Smooth muscle cell (in vitro differentiated cells): ENCODE data around the gene TRIM67. TPM values are rescaled to one million over a fixed set of nuclear protein-coding genes. Genes with fewer than 3 reads are reported as not detected.
A peak's percentile ranks its signal among the peaks of the same experiment; 100 is the strongest.

Source experiments
- DNase-seq: peaks from one replicate; lab custom pipeline; 2025; ENCODE audit not compliant: unreplicated experiment; lab: John Stamatoyannopoulos, UW
- H2AFZ ChIP-seq: fragments of 200-600 bp; sonication (generic); 2 replicates; pipeline ENCODE4 v1.6.0; 2016; ENCODE audit warnings: antibody characterized with exemption, low read depth, mild to moderate bottlenecking
- H3F3A ChIP-seq: fragments of 200-600 bp; sonication (generic); 2 replicates; pipeline ENCODE4 v1.6.0; 2017; ENCODE audit warnings: antibody characterized with exemption, low read depth
- H3K27ac ChIP-seq: fragments of 200-600 bp; sonication (generic); 2 replicates; pipeline ENCODE4 v1.5.1; 2016; ENCODE audit warnings: low read depth, mild to moderate bottlenecking
- H3K27me3 ChIP-seq: fragments of 200-600 bp; sonication (generic); 2 replicates; pipeline ENCODE4 v1.6.1; 2016; ENCODE audit warnings: low read depth, mild to moderate bottlenecking
- H3K36me3 ChIP-seq: fragments of 200-600 bp; sonication (generic); 2 replicates; pipeline ENCODE4 v1.5.1; 2016; ENCODE audit warnings: low read depth
- H3K4me1 ChIP-seq: fragments of 200-600 bp; sonication (generic); 2 replicates; pipeline ENCODE4 v1.5.1; 2016; ENCODE audit warnings: low read depth
- H3K4me2 ChIP-seq: fragments of 200-600 bp; sonication (generic); 2 replicates; pipeline ENCODE4 v1.6.0; 2016; ENCODE audit warnings: mild to moderate bottlenecking
- H3K4me3 ChIP-seq: fragments of 200-600 bp; sonication (generic); 2 replicates; pipeline ENCODE4 v1.5.1; 2016; ENCODE audit warnings: mild to moderate bottlenecking
- H3K79me2 ChIP-seq: fragments of 200-600 bp; sonication (generic); 2 replicates; pipeline ENCODE4 v1.6.0; 2016; ENCODE audit warnings: low read depth, mild to moderate bottlenecking
- H3K9ac ChIP-seq: fragments of 200-600 bp; sonication (generic); 2 replicates; pipeline ENCODE4 v1.6.0; 2016; ENCODE audit warnings: low read depth
- H3K9me3 ChIP-seq: fragments of 200-600 bp; sonication (generic); replicated peaks from 2 replicates; pipeline ENCODE4 v1.5.1; 2016; ENCODE audit warnings: low read depth
- H4K20me1 ChIP-seq: fragments of 200-600 bp; sonication (generic); 2 replicates; pipeline ENCODE4 v1.6.0; 2016; ENCODE audit warnings: low read depth
- CTCF ChIP-seq: fragments of 200-600 bp; sonication (generic); IDR thresholded peaks from 2 replicates; pipeline ENCODE4 v1.5.1; 2017; ENCODE audit warnings: borderline replicate concordance, mild to moderate bottlenecking, antibody characterized with exemption; ENCODE audit not compliant: insufficient read depth, poor library complexity, severe bottlenecking
- WGBS: methylation state at CpG from one replicate; pipeline ENCODE4 v1.1.7; 2016; ENCODE audit warnings: low lambda C conversion rate; 5-methylcytosine and 5-hydroxymethylcytosine counted together
- polyA plus RNA-seq: library from polyadenylated mRNA; unstranded; fragments of >200 nt; fragmentation: Nextera tagmentation; extraction: Ambion mirVana; gene quantifications from 2 replicates; pipeline ENCODE4 v1.2.1, GENCODE V29; 2016
- total RNA-seq: library from RNA; depleted of rRNA; stranded (reverse); fragments of >200 nt; gene quantifications from 2 replicates; pipeline ENCODE4 v1.2.3, GENCODE V29; 2014

The TRIM67 gene
- total and polyA plus RNA-seq, 2 experiments from 2014 or later: 0.04 to 0.25 TPM

- DNase-seq: no peak
Observed at GRCh38 chr1:231139125-231139649, 22.7 kb upstream of the TRIM67 start.

GRCh38 chr1:231139659-231140654 lies 21.9 kb upstream of the TRIM67 start:
- H3K4me1 ChIP-seq: peaks cover 5% of the 10 kb centered on the region
- WGBS: 62% methylated on average over 8 of the region's 8 CpGs

More at GRCh38 chr1:231139125-231139649, 22.7 kb upstream of the TRIM67 start:
- WGBS: 84% methylated on average over 3 of the region's 3 CpGs
- Histone ChIP-seq H3K4me2 (no peak overlapping the region), H3K79me2 (no peaks in the 10 kb centered on the region), H3K9me3 (no peaks in the 10 kb centered on the region), H2AFZ (no peak overlapping the region), H3K27ac (peak overlapping the region; percentile 46), H3K9ac (no peak overlapping the region), H3K4me3 (no peak overlapping the region), H3F3A (no peaks in the 10 kb centered on the region), H3K4me1 (peaks cover 5% of the 10 kb centered on the region), H4K20me1 (no peaks in the 10 kb centered on the region), H3K36me3 (no peaks in the 10 kb centered on the region), H3K27me3 (peaks cover 4% of the 10 kb centered on the region)
- no peak for TF ChIP-seq CTCF

GRCh38 chr1:231144416-231145193 lies 17.3 kb upstream of the TRIM67 start:
- Histone ChIP-seq H3K79me2 (no peaks in the 10 kb centered on the region), H3K4me1 (peaks cover under 1% of the 10 kb centered on the region), H3K36me3 (no peaks in the 10 kb centered on the region), H3K9me3 (no peaks in the 10 kb centered on the region), H3K27me3 (peaks cover 5% of the 10 kb centered on the region), H2AFZ (no peak overlapping the region), H3K27ac (no peak overlapping the region), H3K4me3 (no peak overlapping the region), H3K4me2 (no peak overlapping the region), H3F3A (no peaks in the 10 kb centered on the region), H3K9ac (no peak overlapping the region), H4K20me1 (no peaks in the 10 kb centered on the region)
- 89% methylated on average over 7 of the region's 7 CpGs for WGBS
- no peak for DNase-seq
- TF ChIP-seq CTCF: no peak

More at GRCh38 chr1:231139659-231140654, 21.9 kb upstream of the TRIM67 start:
- H3F3A ChIP-seq: no peaks in the 10 kb centered on the region
- H3K4me2 ChIP-seq: no peak overlapping the region
- H3K9ac ChIP-seq: no peak overlapping the region
- H3K9me3 ChIP-seq: no peaks in the 10 kb centered on the region
- H3K4me3 ChIP-seq: no peak overlapping the region
- H3K36me3 ChIP-seq: no peaks in the 10 kb centered on the region
- H4K20me1 ChIP-seq: no peaks in the 10 kb centered on the region
- no peak for DNase-seq
- TF ChIP-seq CTCF: no peak
- peaks cover 5% of the 10 kb centered on the region for H3K27me3 ChIP-seq
- peak overlapping the region; percentile 46 for H3K27ac ChIP-seq
- no peaks in the 10 kb centered on the region for H3K79me2 ChIP-seq
- H2AFZ ChIP-seq: no peak overlapping the region
